H1 (cell line): Measurements from ENCODE around the gene ACOT7. TPM values are rescaled to one million over a fixed set of nuclear protein-coding genes. Genes with fewer than 3 reads are reported as not detected.

ENCODE experiments used
- BACH1 ChIP-seq: IDR thresholded peaks from 2 replicates; pipeline ENCODE4 v1.6.1; 2012; ENCODE audit warnings: low read length, improper control_type of control experiment
- CHD7 ChIP-seq: fragments of 300-600 bp; sonication (generic); IDR thresholded peaks from 2 replicates; pipeline ENCODE4 v1.7.1; 2012; ENCODE audit warnings: low read length, moderate library complexity, mild to moderate bottlenecking, inconsistent platforms; ENCODE audit not compliant: insufficient replicate concordance
- EZH2 ChIP-seq: fragments of 200-600 bp; sonication (generic); IDR thresholded peaks from 2 replicates; pipeline ENCODE4 v1.7.1; 2012; ENCODE audit warnings: low read depth, mild to moderate bottlenecking, moderate library complexity, low read length, inconsistent platforms; ENCODE audit not compliant: severe bottlenecking
- JUND ChIP-seq: IDR thresholded peaks from 2 replicates; pipeline ENCODE4 v1.6.1; 2011; ENCODE audit warnings: mild to moderate bottlenecking, improper control_type of control experiment, low read length
- MAX ChIP-seq: IDR thresholded peaks from 2 replicates; pipeline ENCODE4 v1.6.1; 2012; ENCODE audit warnings: inconsistent platforms
- NRF1 ChIP-seq: IDR thresholded peaks from 2 replicates; pipeline ENCODE4 v1.6.1; 2011; ENCODE audit warnings: mild to moderate bottlenecking, low read depth, low read length, improper control_type of control experiment
- POLR2A ChIP-seq, 2 experiments: IDR thresholded peaks; 1 replicate in 1 of 2; 2 replicates in 1 of 2; pipeline ENCODE4 v1.6.1; 2011; ENCODE audit warnings: low read depth in 2 of 2, low read length in 2 of 2, mild to moderate bottlenecking in 2 of 2; ENCODE audit errors: control extremely low read depth in 1 of 2
- SP4 ChIP-seq: IDR thresholded peaks from 2 replicates; pipeline ENCODE4 v1.6.1; 2012; ENCODE audit warnings: low read length, inconsistent platforms
- TAF1 ChIP-seq: IDR thresholded peaks from 2 replicates; pipeline ENCODE4 v1.6.1; 2011; ENCODE audit warnings: mild to moderate bottlenecking, low read depth, low read length
- polyA plus RNA-seq, 7 experiments: library from polyadenylated mRNA; depleted of rRNA in 3 of 7; stranded (reverse) in 5 of 7; unstranded in 2 of 7; fragments of >200 nt in 5 of 7; fragments of 200-250 nt in 2 of 7; gene quantifications; 1 replicate in 5 of 7; 2 replicates in 1 of 7; 4 replicates in 1 of 7; pipeline versions ENCODE4 v1.2.1 to v1.2.3, GENCODE V29; 2011 to 2013; ENCODE audit warnings: missing spikeins in 2 of 7, mixed read lengths in 2 of 7
- total RNA-seq: library from RNA; stranded (reverse); fragmentation: NEBNext Ultra II Directional; extraction: Animal tissue kit (Norgen Biotek cat#: 25700); gene quantifications from 2 replicates; pipeline ENCODE4 v1.2.1, GENCODE V29; 2021

Gene ACOT7
- total and polyA plus RNA-seq, 2 of the 8 experiments (the other 6 are each of a cell fraction or from before 2014, with no cell fraction given), result 151 to 214 TPM

- TF ChIP-seq CHD7, result no peak
- TF ChIP-seq EZH2, result no peak
- no peak for TF ChIP-seq POLR2A (IDR thresholded peaks at IDR 0.05; ENCODE audit: control extremely low read depth in 1 of 2, low read depth in 2 of 2, low read length in 2 of 2)
- TF ChIP-seq BACH1, result no peak
- TF ChIP-seq SP4, result no peak
- TF ChIP-seq JUND, result no peak
- no peak for TF ChIP-seq NRF1
- TF ChIP-seq TAF1, result no peak
- TF ChIP-seq MAX, result no peak
Observed at GRCh38 chr1:6221210-6221784, 172.3 kb downstream of the ACOT7 start (continued).
